Urothelium cell line (cell line): ENCODE results near the gene MYB.

ENCODE experiments used
- DNase-seq: peaks from one replicate; pipeline ENCODE4 v3.0.0; 2011; ENCODE audit warnings: low spot score, mixed read lengths
- FAIRE-seq: peaks from 2 replicates; lab custom pipeline; 2011; peaks lifted over from hg19 to GRCh38; lab: Jason Lieb, UNC

Gene MYB

GRCh38 chr6:135185483-135185882 is 4.4 kb downstream of the MYB start:
- FAIRE-seq: no peak
- DNase-seq: no peak

- no peak for DNase-seq
- FAIRE-seq: no peak
Measured at GRCh38 chr6:135186255-135186654, 5.1 kb downstream of the MYB start.

- FAIRE-seq: no peak
- DNase-seq: no peak
Measured at GRCh38 chr6:135187372-135187771, 6.3 kb downstream of the MYB start.

- DNase-seq: no peak
- FAIRE-seq: no peak
Measured at GRCh38 chr6:135188718-135189117, 7.6 kb downstream of the MYB start.

- FAIRE-seq (no peak), DNase-seq (no peak)
Measured at GRCh38 chr6:135189344-135189743, 8.2 kb downstream of the MYB start.

- DNase-seq: no peak
- no peak for FAIRE-seq
Measured at GRCh38 chr6:135191508-135192255, 10.6 kb downstream of the MYB start.

- no peak for FAIRE-seq
- DNase-seq: no peak
Measured at GRCh38 chr6:135192256-135193174, 11.4 kb downstream of the MYB start.

GRCh38 chr6:135193221-135193620 is 12.1 kb downstream of the MYB start:
- no peak for FAIRE-seq

GRCh38 chr6:135195041-135195440 is 13.9 kb downstream of the MYB start:
- FAIRE-seq (no peak), DNase-seq (no peak)

More at GRCh38 chr6:135193221-135193620, 12.1 kb downstream of the MYB start:
- DNase-seq: no peak

GRCh38 chr6:135195522-135195921 is 14.4 kb downstream of the MYB start:
- no peak for FAIRE-seq
- no peak for DNase-seq

- DNase-seq: no peak
- no peak for FAIRE-seq
Measured at GRCh38 chr6:135196739-135197510, 15.8 kb downstream of the MYB start.

- FAIRE-seq (no peak), DNase-seq (no peak)
Measured at GRCh38 chr6:135202836-135203235, 21.7 kb downstream of the MYB start.

- DNase-seq (no peak), FAIRE-seq (no peak)
Measured at GRCh38 chr6:135204951-135205350, 23.8 kb downstream of the MYB start.

GRCh38 chr6:135209803-135210202 is 28.7 kb downstream of the MYB start:
- DNase-seq: no peak
- no peak for FAIRE-seq

GRCh38 chr6:135210632-135211305 is 29.7 kb downstream of the MYB start:
- DNase-seq: no peak
- FAIRE-seq: no peak

GRCh38 chr6:135211306-135211702 is 30.2 kb downstream of the MYB start:
- FAIRE-seq (no peak), DNase-seq (no peak)

- DNase-seq (no peak), FAIRE-seq (no peak)
Measured at GRCh38 chr6:135212020-135212806, 31.1 kb downstream of the MYB start.

GRCh38 chr6:135212935-135213334 is 31.8 kb downstream of the MYB start:
- DNase-seq (no peak), FAIRE-seq (no peak)

- FAIRE-seq (no peak), DNase-seq (no peak)
Measured at GRCh38 chr6:135213616-135214015, 32.5 kb downstream of the MYB start.

GRCh38 chr6:135215160-135215559 is 34.1 kb downstream of the MYB start:
- DNase-seq (no peak), FAIRE-seq (no peak)
